K562 (cell line): ENCODE results near the gene PCYT1A.
"Not testable (repeated sequence)": the region's sequence is repeated elsewhere in the genome, so short reads cannot be mapped to it uniquely, and the experiment has no call there.

Experiments
- CTCF ChIP-seq, 3 experiments: IDR thresholded peaks in 2 of 3; conservative IDR thresholded peaks in 1 of 3; 2 replicates each; pipeline ENCODE4 v1.5.1; 2011 to 2012; ENCODE audit warnings: low read length in 3 of 3, mild to moderate bottlenecking in 3 of 3, control low read depth in 2 of 3, improper control_type of control experiment in 1 of 3, inconsistent platforms in 1 of 3, low read depth in 1 of 3, mixed read lengths in 1 of 3, moderate library complexity in 1 of 3; ENCODE audit not compliant: insufficient read depth in 2 of 3
- EP300 ChIP-seq: IDR thresholded peaks from 2 replicates; pipeline ENCODE4 v1.6.1; 2012; ENCODE audit warnings: low read length, improper control_type of control experiment
- MLX ChIP-seq, 2 experiments: fragments of 450-650 bp in 1 of 2; sonication (generic) in 1 of 2; formaldehyde crosslinking; conservative IDR thresholded peaks; 2 replicates each; pipeline versions ENCODE4 v1.4.0 to v1.8.1; 2020 to 2022; ENCODE audit warnings: mild to moderate bottlenecking in 1 of 2, missing genetic modification reagents in 1 of 2
- VEZF1 ChIP-seq: fragments of 200-800 bp; sonication (Bioruptor generic); IDR thresholded peaks from 2 replicates; pipeline ENCODE4 v1.6.1; 2017; ENCODE audit warnings: missing genetic modification characterization, missing compliant biosample characterization
- ZBTB40 ChIP-seq, 2 experiments: fragments of 450-650 bp in 1 of 2; sonication (generic) in 1 of 2; formaldehyde crosslinking in 1 of 2; IDR thresholded peaks; 2 replicates each; pipeline versions ENCODE4 v1.7.1 to v1.9.0; 2016 to 2022; ENCODE audit warnings: inconsistent platforms in 1 of 2, mild to moderate bottlenecking in 1 of 2, missing genetic modification reagents in 1 of 2

- TF ChIP-seq CTCF (IDR thresholded peaks at IDR 0.05 in 2 of 3, conservative IDR thresholded peaks at IDR 0.05 in 1 of 3; ENCODE audit: insufficient read depth in 2 of 3, low read depth in 1 of 3, low read length in 3 of 3); MLX (CRISPR knock-in tag; conservative IDR thresholded peaks at IDR 0.05); VEZF1; ZBTB40 (IDR thresholded peaks at IDR 0.05); ZBTB40 (CRISPR knock-in tag; IDR thresholded peaks at IDR 0.05); EP300: not testable (repeated sequence)
Observed at GRCh38 chr3:196244166-196244565, 43.4 kb downstream of the PCYT1A start.
